Transverse colon (tissue), 4 donors: ENCODE measurements around the gene C10orf95. TPM values are rescaled to one million over a fixed set of nuclear protein-coding genes. Genes with fewer than 3 reads are reported as not detected.

Source experiments
- DNase-seq: peaks from one replicate; pipeline ENCODE4 v3.0.0-alpha.2; 2019
- H3K27ac ChIP-seq, 4 donors: fragments of 200-600 bp; sonication (generic); 2 replicates each; pipeline ENCODE4 v1.5.1; 2016 to 2018; ENCODE audit warnings: inconsistent platforms in 4 of 4
- H3K27me3 ChIP-seq: fragments of 200-600 bp; sonication (generic); 2 replicates; pipeline ENCODE4 v1.5.1; 2017; ENCODE audit warnings: inconsistent platforms
- H3K36me3 ChIP-seq, 4 donors: fragments of 200-600 bp; sonication (generic); 2 replicates each; pipeline ENCODE4 v1.5.1; 2017 to 2019; ENCODE audit warnings: inconsistent platforms in 4 of 4
- H3K4me1 ChIP-seq, 4 donors: fragments of 200-600 bp; sonication (generic); 2 replicates each; pipeline ENCODE4 v1.5.1; 2017 to 2020; ENCODE audit warnings: inconsistent platforms in 4 of 4
- H3K4me3 ChIP-seq, 4 donors: fragments of 200-600 bp; sonication (generic); 1 replicate in 1 of 4; 2 replicates in 3 of 4; pipeline versions ENCODE4 v1.5.1 to v1.6.1; 2017 to 2019; ENCODE audit warnings: inconsistent platforms in 4 of 4
- H3K9me3 ChIP-seq, 2 donors: fragments of 200-600 bp; sonication (generic); 2 replicates each; pipeline ENCODE4 v1.5.1; 2017 to 2019; ENCODE audit warnings: inconsistent platforms in 2 of 2
- EP300 ChIP-seq: sonication (generic); formaldehyde crosslinking; IDR thresholded peaks from one replicate; pipeline ENCODE4 v1.6.1; 2017; ENCODE audit warnings: antibody characterized with exemption, low read depth
- POLR2A ChIP-seq: fragments of 450-650 bp; IDR thresholded peaks from one replicate; pipeline ENCODE4 v1.6.1; 2016; ENCODE audit warnings: antibody characterized with exemption, mild to moderate bottlenecking, moderate library complexity
- POLR2AphosphoS5 ChIP-seq, 3 donors: sonication (generic); formaldehyde crosslinking; IDR thresholded peaks; one replicate each; pipeline ENCODE4 v1.6.1; 2016; ENCODE audit warnings: antibody characterized with exemption in 3 of 3
- WGBS, 2 donors: methylation state at CpG; one replicate each; pipeline ENCODE4 v1.1.5; 2018; ENCODE audit warnings: low coverage in 1 of 2; 5-methylcytosine and 5-hydroxymethylcytosine counted together
- in situ Hi-C, 4 donors: fragments of 200-750 bp; cut with MboI; loops; one replicate each; pipeline versions ENCODE4 v1.15.0 to v1.15.1; 2017; ENCODE audit warnings: low sequenced_read_pairs in 3 of 4, low pct_ligation_motif_present in 1 of 4, low pct_unique_long_range_greater_than_20kb in 1 of 4
- intact Hi-C: fragments of 100-400 bp; cut with DNase I; formaldehyde crosslinking; loops from one replicate; pipeline ENCODE4 v1.15.1; 2023; ENCODE audit warnings: low total_unique reads
- total RNA-seq, 4 donors: library from RNA; depleted of rRNA; stranded (reverse); fragments of >200 nt; gene quantifications; one replicate each; pipeline ENCODE4 v1.1.0, GENCODE V29; 2016
- TF ChIP-seq, protein P1 (sequence below), 5 experiments: fragments of 200-600 bp in 3 of 5; fragments of 450-650 bp in 2 of 5; sonication (generic) in 3 of 5; IDR thresholded peaks; 1 replicate in 2 of 5; 2 replicates in 3 of 5; pipeline ENCODE4 v1.5.1; 2016 to 2017; ENCODE audit warnings: antibody characterized with exemption in 5 of 5, inconsistent platforms in 3 of 5, mild to moderate bottlenecking in 2 of 5, moderate library complexity in 1 of 5

Gene C10orf95
- total RNA-seq, 4 donors from 2014 or later, result 0.48 to 34.4 (median 1.1) TPM

DNA sequence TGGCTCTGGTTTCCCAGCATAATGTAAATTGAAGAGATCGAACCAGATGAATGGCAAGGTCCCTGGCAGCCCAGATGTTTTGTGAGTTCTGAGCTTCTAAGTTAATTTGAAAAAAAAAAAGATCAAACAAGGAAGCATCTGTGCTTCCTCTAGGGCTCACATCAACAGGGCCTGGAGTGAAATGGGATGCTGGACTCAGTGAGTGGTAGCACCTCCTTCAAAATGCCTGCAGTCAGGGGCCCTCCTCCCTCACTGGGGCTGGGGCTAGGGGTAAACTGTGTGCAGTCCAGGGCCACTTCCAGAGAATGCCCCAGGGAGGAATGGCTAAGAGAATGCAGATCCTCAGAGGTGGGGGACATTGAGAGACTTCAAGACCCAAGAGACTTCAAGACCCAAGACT, 13.0 kb downstream of the C10orf95 start:
- Histone ChIP-seq H3K36me3 (no peaks in the 10 kb centered on the region), H3K27ac (no peak overlapping the region), H3K27me3 (peaks cover 21% of the 10 kb centered on the region), H3K4me1 (peaks cover 0 to 21% (median 3%) of the 10 kb centered on the region in 4 donors), H3K9me3 (no peaks in the 10 kb centered on the region), H3K4me3 (no peak overlapping the region)
- DNase-seq, result no peak
- intact Hi-C loops, result no loop called here
- 85 to 100% methylated on average over 1 of the region's 1 CpG for WGBS, 2 donors
- in situ Hi-C loops, result no loop called here
- TF ChIP-seq POLR2AphosphoS5 (IDR thresholded peaks at IDR 0.05) (no peak), POLR2A (no peak), EP300 (no peak)
- TF ChIP-seq, protein P1, sequence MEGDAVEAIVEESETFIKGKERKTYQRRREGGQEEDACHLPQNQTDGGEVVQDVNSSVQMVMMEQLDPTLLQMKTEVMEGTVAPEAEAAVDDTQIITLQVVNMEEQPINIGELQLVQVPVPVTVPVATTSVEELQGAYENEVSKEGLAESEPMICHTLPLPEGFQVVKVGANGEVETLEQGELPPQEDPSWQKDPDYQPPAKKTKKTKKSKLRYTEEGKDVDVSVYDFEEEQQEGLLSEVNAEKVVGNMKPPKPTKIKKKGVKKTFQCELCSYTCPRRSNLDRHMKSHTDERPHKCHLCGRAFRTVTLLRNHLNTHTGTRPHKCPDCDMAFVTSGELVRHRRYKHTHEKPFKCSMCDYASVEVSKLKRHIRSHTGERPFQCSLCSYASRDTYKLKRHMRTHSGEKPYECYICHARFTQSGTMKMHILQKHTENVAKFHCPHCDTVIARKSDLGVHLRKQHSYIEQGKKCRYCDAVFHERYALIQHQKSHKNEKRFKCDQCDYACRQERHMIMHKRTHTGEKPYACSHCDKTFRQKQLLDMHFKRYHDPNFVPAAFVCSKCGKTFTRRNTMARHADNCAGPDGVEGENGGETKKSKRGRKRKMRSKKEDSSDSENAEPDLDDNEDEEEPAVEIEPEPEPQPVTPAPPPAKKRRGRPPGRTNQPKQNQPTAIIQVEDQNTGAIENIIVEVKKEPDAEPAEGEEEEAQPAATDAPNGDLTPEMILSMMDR (IDR thresholded peaks at IDR 0.05), result no peak

DNA sequence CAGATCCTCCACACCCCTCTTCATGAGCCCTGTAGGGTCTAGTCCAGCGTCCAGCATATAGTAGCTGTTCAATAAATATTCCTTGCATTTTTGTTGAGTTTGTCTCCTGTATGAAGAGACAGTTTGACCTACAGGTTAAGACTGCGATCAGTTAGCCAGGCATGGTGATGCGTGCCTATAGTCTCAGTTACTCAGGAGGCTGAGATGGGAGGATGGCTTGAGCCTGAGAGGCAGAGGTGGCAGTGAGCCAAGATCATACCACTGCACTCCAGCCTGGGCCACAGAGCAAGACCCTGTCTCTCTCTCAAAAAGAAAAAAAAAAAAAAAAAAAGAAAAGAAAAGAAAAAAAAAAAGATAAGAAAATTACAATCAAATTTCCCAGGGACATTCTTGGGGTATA, 13.8 kb downstream of the C10orf95 start:
- peaks cover 23% of the 10 kb centered on the region for H3K27me3 ChIP-seq
- WGBS, 2 donors, result 100% methylated on average over 3 of the region's 3 CpGs; no CpG with 5 or more reads in 1 of the 2 donors
- DNase-seq, result no peak
- H3K36me3 ChIP-seq, result no peaks in the 10 kb centered on the region
- no peaks in the 10 kb centered on the region for H3K9me3 ChIP-seq
- no peak overlapping the region for H3K4me3 ChIP-seq
- intact Hi-C loops (no loop called here), in situ Hi-C loops (no loop called here)
- no peak overlapping the region for H3K27ac ChIP-seq
- no peak for TF ChIP-seq POLR2A
- no peak for TF ChIP-seq POLR2AphosphoS5 (IDR thresholded peaks at IDR 0.05)
- TF ChIP-seq EP300, result no peak
- TF ChIP-seq, protein P1 (IDR thresholded peaks at IDR 0.05), result no peak
- H3K4me1 ChIP-seq, result peaks cover 0 to 29% (median 5%) of the 10 kb centered on the region in 4 donors

DNA sequence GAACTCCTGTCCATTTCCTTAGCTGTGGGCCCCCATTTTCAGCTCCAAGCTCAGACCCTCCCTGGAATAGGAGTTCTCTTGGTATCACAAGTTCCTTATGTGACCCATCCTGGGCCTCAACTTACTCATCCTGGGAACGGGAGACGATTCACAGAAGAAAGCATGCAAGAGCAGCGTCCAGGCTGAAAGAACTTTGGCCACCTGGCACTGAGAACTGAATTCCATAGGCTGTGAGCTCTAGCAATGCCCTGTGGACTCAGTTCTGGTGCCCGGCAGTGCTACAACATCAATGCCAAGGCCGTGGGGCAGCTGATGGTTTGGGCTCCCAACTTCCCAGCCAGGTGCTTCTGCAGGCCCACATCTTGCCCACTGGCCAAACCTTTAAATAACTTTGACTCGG, 15.0 kb downstream of the C10orf95 start:
- Histone ChIP-seq H3K4me3 (peak overlapping the region in 1 of 4 donors; percentile 28), H3K27ac (no peak overlapping the region), H3K4me1 (peaks cover 6 to 36% (median 13%) of the 10 kb centered on the region in 4 donors), H3K9me3 (no peaks in the 10 kb centered on the region), H3K36me3 (no peaks in the 10 kb centered on the region), H3K27me3 (peaks cover 23% of the 10 kb centered on the region)
- DNase-seq, result no peak
- in situ Hi-C loops (no loop called here), intact Hi-C loops (no loop called here)
- WGBS, 2 donors, result 76% methylated on average over 6 of the region's 6 CpGs; no CpG with 5 or more reads in 1 of the 2 donors
- TF ChIP-seq POLR2A (no peak), POLR2AphosphoS5 (IDR thresholded peaks at IDR 0.05) (no peak), EP300 (no peak)
- TF ChIP-seq, protein P1 (IDR thresholded peaks at IDR 0.05), result no peak

DNA sequence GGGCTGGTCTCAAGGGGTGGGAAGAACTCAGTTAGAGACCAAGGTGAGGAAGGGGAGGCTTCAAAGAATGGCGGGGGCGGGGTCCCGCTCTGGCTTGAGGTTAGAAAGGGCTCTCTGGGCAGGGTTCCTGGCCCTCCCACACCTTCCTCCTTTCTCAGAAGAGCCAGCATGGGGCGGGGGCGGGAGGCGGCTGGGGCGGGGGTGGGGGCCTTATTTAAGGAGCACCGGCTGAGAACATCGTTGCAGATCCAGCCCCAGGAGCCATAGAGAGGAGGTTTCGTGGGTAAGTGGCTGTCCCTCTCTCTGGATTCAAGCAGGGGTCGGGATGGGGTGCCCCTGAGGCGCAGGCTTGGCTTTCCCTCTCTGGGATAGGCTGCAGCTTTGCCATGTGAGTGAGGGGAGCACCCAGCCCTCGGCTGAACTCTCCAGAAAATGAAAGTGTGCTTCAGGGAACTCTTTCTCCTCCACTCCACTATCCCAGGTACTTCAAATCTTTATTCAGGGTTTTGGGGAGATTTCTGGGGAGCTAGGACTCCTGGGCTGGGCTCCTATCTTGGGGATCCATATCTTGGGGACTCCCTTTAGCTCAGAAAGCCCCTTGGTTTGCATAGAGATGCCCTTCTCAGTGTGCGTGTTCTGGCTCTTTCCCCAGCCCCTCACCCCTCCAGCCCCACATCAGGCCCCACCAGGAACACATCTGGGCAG, 15.7 kb downstream of the C10orf95 start:
- Histone ChIP-seq H3K27ac (peak overlapping the region; percentile 31 to 51 (median 42)), H3K4me1 (peaks cover 7 to 37% (median 14%) of the 10 kb centered on the region in 4 donors), H3K4me3 (peak overlapping the region in 2 of 4 donors; percentile 9 to 28), H3K9me3 (no peaks in the 10 kb centered on the region), H3K36me3 (no peaks in the 10 kb centered on the region), H3K27me3 (peaks cover 23% of the 10 kb centered on the region)
- intact Hi-C loops, result no loop called here
- TF ChIP-seq, protein P1 (IDR thresholded peaks at IDR 0.05), result no peak
- no peak for TF ChIP-seq POLR2AphosphoS5 (IDR thresholded peaks at IDR 0.05)
- no peak for TF ChIP-seq POLR2A
- no peak for TF ChIP-seq EP300
- in situ Hi-C loops, result no loop called here
- DNase-seq, result no peak
- WGBS, 2 donors, result 20% methylated on average over 3 to 12 of the region's 14 CpGs
